GM19463 (cell line): ENCODE measurements around the gene CNDP2.
"Not testable (repeated sequence)": the region's sequence is repeated elsewhere in the genome, so short reads cannot be mapped to it uniquely, and the experiment has no call there.

Source experiments
- ATAC-seq: cut with Tn5 transposase; IDR thresholded peaks from one replicate; pipeline ENCODE4 v1.9.1; 2021; ENCODE audit warnings: mild to moderate bottlenecking, moderate library complexity; ENCODE audit not compliant: unreplicated experiment

Gene CNDP2

DNA sequence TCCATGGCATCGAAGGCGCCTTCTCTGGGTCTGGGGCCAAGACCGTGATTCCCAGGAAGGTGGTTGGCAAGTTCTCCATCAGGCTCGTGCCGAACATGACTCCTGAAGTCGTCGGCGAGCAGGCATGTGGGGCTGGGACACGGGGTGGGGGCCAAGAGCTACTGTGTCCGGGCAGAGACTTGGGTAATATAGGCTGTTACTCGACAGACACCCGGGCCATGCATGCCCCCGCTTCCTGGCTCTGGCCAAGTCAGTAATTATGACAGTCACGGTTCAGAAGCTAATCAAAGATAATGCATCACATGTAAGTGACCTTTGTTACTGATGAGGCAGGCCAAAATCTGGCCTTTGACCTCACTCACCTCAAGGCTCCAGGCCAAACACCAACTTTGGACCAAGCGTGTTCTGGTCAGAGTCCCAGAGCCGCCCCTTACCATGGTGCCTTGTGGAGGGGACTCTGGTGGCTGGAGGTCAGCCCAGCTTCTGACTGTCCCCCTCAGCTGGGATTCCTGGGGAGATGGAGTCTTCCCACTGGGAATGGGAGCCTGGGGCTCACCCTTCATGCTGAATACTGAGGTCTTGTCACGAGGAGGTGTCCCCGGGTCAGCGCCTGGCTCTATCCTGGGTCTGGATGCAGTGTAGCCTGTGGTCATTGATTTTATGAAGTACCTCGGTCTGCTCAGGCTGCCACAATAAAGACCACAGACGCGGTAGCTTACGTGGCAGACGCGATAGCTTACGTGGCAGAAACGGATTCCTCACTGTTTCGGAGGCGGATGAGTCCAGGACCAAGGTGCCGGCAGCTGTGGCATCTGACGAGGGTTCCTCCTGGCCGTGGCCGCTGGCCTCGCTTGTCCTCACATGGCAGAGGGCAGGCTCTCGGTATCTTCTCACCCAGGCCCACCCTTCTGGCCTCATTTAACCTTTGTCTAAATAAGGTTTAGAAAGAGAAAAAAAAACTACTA, 20.4 kb downstream of the CNDP2 start:
- ATAC-seq: no peak

DNA sequence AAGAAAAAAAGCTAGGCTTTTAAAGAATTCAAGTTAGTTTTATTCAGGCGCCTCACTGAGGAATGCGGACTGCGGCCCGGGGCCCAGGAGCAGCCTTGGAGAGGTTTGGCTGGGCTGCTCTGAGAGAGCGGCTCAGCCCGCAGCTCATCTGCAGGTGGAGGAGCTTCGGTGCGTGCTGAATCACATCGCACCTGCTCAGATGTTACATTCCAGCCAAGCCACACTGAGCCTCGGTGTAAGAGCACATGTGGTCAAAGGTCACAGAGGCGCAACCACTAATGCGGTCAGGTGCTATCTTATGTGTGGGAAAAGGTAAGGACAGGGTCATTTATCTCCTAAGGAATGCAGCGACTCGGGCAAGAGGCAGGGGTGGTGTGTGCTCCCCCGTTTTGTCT, 21.1 kb downstream of the CNDP2 start:
- ATAC-seq: no peak

DNA sequence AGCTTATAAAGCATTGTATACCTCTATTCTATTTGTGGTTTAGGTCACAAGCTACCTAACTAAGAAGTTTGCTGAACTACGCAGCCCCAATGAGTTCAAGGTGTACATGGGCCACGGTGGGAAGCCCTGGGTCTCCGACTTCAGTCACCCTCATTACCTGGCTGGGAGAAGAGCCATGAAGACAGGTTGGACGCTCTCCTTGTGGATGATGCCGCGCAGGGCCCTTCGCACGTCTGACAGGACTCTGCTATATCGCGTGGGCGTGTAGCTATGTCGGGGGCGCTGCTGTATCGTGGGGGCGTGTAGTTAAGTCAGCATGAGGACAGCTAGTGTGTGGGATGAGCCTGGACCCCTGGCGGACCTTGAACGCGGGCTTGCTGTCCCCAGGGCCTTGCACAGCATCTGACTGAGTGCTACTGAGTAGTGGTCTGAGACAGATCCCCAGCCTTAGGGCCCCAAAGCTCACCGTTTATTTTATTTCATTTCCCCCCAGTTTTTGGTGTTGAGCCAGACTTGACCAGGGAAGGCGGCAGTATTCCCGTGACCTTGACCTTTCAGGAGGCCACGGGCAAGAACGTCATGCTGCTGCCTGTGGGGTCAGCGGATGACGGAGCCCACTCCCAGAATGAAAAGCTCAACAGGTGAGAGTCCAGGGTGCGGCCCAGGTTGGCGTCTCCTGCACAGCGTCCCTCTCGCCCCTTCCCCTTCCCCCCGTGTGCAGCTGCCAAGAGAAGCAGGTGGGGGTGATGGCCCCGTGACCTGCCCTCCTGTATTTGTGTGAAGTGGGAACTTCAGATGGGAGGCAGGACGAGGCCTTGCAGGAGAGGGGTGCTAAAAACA, 22.5 kb downstream of the CNDP2 start:
- ATAC-seq: no peak

DNA sequence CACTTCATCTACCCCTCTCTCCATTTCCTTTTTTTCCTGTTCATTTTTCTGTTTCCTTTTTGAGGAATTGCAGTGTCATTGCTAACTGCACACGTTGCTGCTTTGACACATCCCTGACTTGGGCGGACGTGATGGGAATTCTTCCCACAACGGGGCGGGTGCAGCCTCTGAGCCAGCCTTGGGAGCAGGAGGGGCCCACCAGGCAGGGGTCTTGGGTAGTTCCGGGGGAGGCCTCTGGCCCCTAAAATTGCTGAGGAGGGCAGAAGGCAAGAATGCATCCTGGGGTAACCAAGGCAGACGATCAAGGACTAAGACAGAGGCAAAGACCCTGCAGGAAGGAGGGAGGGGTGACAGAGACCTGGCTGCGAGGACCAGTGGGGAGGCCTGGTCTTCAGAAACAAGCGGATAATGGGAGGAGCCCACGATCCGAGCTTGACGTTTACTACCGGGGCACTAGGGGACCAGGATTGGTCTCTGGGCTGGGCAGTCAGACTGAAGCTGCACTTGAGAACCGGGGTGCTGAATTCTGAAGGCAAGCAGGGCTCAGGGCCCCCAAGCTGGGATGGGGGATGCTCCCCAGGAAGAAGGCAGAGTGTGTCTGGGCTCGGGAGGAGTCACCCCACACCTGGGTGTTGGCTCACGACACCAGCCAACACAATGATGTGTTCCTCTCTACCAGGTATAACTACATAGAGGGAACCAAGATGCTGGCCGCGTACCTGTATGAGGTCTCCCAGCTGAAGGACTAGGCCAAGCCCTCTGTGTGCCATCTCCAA, 23.3 kb downstream of the CNDP2 start:
- no peak for ATAC-seq

DNA sequence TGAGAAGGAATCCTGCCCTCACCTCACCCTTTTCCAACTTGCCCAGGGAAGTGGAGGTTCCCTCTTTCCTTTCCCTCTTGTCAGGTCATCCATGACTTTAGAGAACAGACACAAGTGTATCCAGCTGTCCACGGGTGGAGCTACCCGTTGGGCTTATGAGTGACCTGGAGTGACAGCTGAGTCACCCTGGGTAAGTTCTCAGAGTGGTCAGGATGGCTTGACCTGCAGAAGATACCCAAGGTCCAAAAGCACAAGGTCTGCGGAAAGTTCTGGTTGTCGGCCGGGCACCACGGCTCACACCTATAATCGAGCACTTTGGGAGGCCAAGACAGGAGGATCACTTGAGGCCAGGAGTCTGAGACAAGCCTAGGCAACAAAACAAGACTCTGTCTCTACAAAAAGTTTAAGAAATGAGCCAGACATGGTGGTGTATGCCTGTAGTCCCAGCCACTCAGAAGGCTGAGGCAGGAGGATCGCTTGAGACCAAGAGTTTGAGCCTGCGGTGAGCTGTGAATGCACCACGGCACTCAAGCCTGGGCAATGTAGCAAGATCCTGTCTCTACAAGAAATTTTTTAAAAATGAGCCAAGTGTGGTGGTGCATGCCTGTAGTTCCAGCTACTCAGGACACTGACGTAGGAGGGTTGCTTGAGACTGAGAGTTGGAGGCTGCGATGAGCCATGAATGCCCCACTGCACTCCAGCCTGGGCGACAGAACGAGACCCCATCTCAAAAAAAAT, 24.1 kb downstream of the CNDP2 start:
- ATAC-seq: no peak

DNA sequence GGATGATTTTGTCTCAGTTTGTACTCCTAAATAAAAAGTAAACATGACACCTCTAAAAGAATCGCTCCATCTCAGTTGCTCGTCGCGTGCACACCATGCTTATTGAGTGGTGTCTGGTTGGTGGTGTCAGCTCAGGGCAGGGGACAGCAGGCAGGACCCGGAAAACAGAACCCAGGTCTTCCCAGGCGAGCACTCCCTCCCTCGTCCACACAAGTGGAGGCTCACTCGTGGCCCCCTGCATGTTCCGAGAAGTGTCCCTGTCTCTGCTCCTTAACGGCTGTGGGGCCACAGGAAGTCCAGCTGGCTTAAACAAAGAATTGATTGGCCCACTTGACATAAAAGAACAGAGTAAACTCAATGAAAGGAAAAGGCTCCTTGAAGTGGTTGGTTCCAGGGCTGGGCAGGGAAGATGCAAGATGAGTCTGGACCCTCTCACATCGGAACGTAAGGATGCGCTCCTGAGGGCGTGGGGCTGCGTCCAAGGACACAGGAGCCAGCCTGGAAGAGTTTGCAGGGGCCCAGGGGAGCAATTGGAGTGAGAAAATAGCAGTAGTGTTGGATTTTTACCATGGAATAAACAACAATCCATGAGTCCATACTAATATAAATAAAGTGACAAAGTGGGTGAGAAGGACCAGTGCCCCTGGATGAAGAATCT, 25.0 kb downstream of the CNDP2 start:
- ATAC-seq: no peak

DNA sequence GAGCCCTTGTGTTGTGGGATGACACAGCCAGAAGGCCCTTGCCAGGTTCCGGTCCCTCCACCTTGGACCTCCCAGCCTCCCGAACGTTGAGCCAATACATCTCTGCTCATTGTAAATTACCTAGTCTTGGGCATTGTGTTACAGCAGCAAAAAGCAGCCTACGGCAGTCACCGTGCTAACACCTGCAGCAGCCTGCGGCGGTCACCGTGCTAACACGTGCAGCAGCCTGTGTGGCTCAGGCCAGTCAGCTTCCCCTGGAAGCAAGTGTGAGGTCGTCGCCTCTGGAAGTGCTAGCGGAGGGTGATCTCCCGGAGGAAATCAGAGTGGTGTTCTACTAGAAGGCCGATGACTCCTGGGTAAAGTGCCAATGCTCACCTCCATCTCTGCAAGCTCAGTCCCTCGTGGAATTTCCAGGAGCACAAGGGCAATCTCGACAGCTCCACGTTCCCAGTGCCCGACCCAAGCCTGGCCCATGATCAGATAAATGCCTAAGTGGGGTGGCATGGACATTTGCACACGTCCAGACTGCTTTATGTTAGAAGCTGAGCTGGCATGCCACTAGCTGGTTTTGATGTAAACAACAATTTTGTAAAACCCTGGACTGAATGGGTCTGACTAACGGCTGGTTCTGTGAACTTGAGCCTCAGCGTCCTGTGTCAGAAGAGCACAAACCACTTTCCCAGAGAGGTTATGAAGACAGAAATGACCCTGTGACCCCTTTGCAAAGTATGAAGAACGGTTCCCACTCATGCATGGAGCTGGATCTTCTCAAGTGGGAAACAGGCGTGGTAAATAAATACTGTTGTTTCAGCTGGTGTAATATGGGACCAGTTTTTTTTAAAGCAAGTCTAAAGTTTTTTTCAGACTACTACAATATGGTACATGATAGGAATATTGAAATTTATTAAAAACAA, 26.7 kb downstream of the CNDP2 start:
- ATAC-seq: no peak

DNA sequence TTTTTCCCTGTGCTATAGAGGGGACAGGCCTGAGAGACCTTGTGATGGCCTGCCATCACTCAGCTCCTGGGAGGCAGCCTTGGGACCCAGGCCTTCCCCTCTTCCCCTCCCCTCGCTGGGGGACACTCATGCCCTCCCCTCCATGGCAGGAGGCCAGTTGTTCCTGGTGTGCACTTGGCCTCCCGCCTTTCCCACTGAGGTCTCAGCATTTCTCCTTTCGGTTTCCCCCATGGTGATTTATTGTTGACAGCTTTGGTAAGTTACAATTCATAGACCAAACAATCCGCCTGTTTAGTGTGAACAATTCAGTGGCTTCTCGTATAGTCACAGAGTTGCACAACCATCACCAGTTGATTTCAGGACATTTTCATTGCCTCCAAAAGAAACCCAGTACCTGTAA, 27.9 kb downstream of the CNDP2 start:
- ATAC-seq: no peak

DNA sequence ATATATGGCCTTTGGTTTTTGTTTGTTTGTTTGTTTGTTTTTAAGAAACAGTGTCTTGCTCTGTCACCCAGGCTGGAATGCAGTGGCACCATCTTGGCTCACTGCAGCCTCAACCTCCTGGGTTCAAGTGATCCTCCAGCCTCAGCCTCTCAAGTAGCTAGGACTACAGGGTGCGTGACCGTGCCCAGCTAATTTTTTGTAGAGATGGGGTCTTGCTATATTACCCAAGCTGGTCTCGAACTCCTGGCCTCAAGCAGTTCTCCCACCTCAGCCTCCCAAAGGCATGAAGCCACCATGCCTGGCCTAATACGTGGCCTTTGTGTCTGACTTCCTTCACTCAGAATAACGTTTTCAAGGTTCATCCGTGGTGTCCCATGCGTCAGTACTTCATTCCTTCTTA, 28.8 kb downstream of the CNDP2 start:
- ATAC-seq: not testable (repeated sequence)

DNA sequence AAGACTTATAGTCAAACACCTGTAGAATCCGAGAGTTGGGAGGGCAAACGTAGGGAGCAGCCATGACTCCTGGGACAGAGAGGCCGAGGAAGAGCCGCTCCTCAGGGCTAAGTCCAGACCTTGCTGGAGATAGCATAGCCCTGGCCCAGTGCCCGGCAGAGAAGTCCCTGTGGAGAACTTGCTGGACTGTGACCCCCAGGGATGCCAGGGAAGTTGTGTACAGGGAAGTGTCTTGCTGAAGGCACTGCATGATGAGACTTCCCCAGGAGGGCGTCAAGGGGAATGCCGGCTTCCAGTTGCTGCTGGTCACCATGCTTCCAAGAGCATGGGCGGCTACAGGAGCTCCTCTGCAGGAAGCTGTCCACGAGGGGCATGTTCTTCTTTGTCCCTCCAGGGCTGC, 29.6 kb downstream of the CNDP2 start:
- no peak for ATAC-seq

DNA sequence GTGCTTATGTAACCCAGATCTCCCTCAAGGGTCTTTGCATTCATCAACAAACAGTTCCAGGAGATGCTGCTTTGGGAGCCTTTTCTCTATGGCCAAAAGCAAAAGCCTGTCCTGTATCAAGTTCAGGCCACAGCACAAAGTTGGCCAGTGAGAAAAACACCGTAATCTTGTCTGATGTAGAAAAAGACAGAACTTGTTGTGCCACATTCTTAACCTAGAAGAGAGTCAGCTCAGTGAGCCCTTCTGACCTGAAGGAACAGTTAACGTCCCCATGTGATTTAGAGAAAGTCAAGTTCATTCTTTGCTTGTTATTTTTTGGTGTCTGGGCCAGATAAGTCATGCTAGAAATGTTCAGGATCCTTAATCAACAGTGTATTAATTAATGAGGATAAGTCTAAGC, 30.3 kb downstream of the CNDP2 start:
- no peak for ATAC-seq

DNA sequence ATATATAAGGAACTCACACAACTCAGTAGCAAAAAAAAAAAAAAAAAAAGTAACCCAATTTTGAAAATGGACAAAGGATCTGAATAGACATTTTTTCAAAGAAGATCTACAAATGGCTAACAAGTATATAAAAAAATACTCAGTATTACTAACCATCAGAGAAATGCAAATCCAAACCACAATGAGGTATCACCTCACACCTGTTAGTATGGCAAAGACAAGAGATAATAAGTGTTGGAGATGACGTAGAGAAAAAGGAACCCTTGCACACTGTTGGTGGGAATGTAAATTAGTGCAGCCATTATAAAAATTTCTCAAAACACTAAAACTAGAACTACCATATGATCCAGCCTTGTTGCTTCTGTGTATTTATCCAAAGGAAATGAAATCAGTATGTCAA, 32.3 kb downstream of the CNDP2 start:
- ATAC-seq: peak; percentile 63

DNA sequence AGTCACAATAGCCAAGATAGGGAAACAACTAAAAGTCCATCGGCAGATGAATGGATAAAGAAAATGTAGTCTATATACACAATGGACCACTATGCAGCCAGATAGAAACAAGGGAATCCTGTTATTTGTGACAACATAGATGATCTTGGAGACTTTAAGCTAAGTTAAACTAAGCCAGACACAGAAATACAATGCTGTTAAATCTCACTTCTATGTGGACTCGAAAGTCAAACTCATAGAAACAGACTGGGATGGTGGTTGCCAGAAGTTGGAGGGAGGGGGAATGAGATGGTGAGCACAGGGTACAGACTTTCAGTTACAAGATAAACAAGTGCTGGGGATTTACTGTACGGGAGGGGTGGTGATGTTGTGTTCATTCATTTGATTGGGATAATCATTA, 32.8 kb downstream of the CNDP2 start:
- no peak for ATAC-seq

DNA sequence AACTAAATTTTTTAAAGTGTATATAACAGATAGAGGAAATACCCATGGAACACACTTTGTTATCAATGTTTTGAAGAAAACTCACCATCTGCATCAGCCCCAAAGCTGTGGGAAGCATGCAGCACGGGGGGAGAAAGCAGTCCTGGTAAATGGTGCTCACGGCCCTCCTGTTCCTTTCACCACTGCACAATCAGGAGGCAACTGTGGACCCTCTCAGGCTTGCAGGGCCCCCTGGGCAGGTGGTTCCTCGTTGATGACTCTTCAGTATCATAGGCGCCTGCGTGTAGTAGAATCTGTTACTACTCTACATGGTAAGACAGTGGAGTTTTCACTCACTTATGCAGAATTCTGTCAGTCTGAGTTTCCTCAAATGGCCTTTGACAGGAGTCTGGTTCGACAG, 33.2 kb downstream of the CNDP2 start:
- ATAC-seq: no peak

DNA sequence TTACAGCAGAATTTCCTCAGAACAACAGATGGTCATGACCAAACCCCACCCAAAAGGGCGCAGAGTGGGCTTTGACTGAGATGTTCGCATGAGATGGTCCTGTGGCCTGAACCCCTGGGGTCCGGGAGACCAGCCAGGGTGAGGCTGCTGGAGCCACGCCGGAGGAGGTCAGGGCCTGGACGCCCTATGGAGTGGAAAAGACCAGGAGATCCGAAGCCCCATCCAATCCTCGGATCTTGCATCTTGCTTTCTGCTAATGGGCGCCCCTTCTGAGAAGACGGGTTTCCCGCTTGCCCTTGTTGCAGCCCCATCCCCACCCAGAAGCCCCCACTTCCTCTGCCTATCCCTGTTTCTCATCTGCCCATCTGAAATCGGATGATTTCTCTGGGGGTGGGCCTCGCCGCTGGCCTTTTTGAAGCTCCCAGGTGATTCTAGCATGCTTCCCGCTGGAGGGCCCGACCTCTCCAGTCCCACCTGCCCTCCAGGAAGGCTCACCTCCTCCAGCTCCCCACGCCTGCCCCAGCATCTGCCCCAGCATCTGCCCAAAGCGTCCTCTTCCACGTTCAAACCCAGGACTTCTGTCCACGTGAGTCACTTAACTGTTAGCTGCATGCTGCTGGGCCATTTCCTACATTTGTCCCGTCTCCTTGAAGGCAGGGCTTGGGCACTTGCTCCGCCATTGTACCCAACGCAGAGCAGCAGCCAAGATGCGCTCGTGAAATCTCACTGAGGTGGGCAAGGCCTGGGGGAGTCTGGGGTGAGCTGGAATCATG, 33.8 kb downstream of the CNDP2 start:
- ATAC-seq: no peak

DNA sequence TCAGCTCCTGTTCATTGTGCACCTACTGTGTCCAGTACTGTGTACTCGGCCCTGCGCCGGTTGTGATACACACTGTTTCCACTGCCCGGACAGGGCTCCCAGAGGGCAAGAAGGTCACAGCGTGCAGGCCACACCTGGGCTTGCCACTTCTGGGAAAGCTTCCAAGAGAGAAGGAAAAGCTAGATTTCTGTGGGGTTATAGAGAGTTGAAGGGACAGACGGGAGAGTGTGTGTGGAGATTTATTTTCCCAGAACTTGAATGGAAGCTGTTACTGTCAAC, 34.4 kb downstream of the CNDP2 start:
- ATAC-seq: no peak

DNA sequence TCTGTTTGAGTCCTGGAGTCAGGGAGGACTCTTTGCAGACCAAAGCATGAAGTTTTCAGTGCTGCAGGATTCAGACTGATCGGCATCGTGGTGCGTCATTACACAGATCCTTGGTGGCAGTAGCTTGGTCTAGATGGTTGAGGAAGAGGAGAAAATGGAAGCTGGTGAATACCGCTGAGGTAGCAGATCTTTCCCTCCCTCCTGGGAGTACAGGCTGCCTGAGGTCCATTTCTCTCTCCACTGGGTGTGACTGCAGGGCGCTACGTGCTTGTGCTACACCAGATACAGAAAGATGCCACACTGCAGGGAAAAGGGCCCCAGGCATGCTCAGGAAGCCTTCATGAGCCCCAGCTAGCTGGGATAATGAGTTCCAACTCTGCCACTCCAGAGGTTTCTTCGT, 34.9 kb downstream of the CNDP2 start:
- ATAC-seq: no peak

DNA sequence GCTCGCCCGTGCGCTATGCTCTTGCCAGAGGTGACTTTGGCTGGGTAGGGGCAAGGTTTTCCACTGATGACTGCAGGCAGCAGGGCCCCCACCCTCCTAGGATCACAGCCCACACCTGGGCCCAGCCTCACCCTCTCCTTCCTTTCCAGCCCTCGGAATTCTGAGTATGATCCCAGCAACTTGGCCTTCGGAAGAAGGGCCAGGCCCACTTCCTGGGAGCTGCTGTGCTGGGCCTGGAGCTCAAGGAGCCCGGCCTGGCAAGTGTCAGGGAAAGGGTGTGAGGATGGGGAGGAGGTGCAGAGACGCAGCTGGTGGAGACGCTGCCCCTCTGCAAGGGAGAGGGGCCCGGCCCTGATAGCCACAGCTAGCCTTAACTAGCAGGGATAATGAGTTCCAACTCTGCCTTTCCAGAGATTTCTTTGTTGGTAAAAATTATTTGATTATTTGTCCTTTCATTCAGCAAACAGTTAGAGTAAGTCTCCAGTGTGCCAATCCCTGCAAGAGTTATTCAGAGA, 36.4 kb downstream of the CNDP2 start:
- no peak for ATAC-seq
